Muscle layer of duodenum (tissue), 2 donors: ENCODE measurements around the gene CPSF4.
"Not testable (repeated sequence)": the region's sequence is repeated elsewhere in the genome, so short reads cannot be mapped to it uniquely, and the experiment has no call there.

Source experiments
- H3K27ac ChIP-seq: one replicate; pipeline ENCODE4 v1.7.0; 2013; ENCODE audit warnings: mild to moderate bottlenecking, low read length
- H3K27me3 ChIP-seq: one replicate; pipeline ENCODE4 v1.7.0; 2013; ENCODE audit warnings: low read depth, mild to moderate bottlenecking, control low read depth, low read length
- H3K36me3 ChIP-seq, 2 donors: one replicate each; pipeline ENCODE4 v1.7.0; 2013; ENCODE audit warnings: low read length in 2 of 2, control low read depth in 1 of 2, mild to moderate bottlenecking in 1 of 2; ENCODE audit not compliant: insufficient read depth in 2 of 2, control insufficient read depth in 1 of 2
- H3K4me1 ChIP-seq, 2 donors: one replicate each; pipeline ENCODE4 v1.7.0; 2013; ENCODE audit warnings: low read length in 2 of 2, mild to moderate bottlenecking in 2 of 2, control low read depth in 1 of 2, moderate library complexity in 1 of 2; ENCODE audit not compliant: insufficient read depth in 2 of 2, control insufficient read depth in 1 of 2
- H3K4me3 ChIP-seq, 2 donors: one replicate each; pipeline ENCODE4 v1.7.0; 2013; ENCODE audit warnings: low read length in 2 of 2, low read depth in 1 of 2, mild to moderate bottlenecking in 1 of 2
- H3K9me3 ChIP-seq, 2 donors: one replicate each; pipeline ENCODE4 v1.7.0; 2013; ENCODE audit warnings: low read length in 2 of 2, control low read depth in 1 of 2, mild to moderate bottlenecking in 1 of 2; ENCODE audit not compliant: control insufficient read depth in 1 of 2
- donor health status: healthy.

Gene CPSF4

DNA sequence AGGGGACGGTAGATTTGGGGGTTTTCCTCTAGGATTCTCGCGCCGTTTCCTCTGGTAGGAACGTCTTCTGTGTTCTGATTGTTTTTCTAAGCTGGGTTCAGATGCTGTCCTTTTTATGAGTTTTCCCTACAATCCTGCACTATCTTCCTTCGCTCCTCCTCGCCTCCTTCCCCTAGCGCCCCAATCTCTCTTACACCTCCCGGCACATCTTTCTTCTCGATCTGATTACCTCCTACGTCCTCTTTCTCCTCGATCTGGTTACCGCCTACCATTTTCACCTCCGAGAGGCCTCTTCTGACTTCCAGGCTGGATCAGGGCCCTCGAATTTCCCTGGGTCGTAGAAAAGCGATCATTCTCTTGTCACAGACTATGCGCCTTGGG, 29.6 kb upstream of the CPSF4 start:
- Histone ChIP-seq H3K9me3 (no peaks in the 10 kb centered on the region), H3K27me3 (no peaks in the 10 kb centered on the region), H3K4me1 (peaks cover 12 to 45% of the 10 kb centered on the region in 2 donors), H3K27ac (peak overlapping the region; percentile 95), H3K36me3 (peaks cover 27 to 45% of the 10 kb centered on the region in 2 donors), H3K4me3 (peak overlapping the region; percentile 94 to 99)

GRCh38 chr7:99409806-99410205, 28.9 kb upstream of the CPSF4 start:
- peak overlapping the region; percentile 95 for H3K27ac ChIP-seq

GRCh38 chr7:99410635-99411034, 28.1 kb upstream of the CPSF4 start:
- Histone ChIP-seq H3K9me3 (no peaks in the 10 kb centered on the region), H3K36me3 (peaks cover 22 to 36% of the 10 kb centered on the region in 2 donors), H3K27ac (no peak overlapping the region), H3K4me3 (no peak overlapping the region), H3K4me1 (peaks cover 12 to 30% of the 10 kb centered on the region in 2 donors), H3K27me3 (no peaks in the 10 kb centered on the region)

More at GRCh38 chr7:99409806-99410205, 28.9 kb upstream of the CPSF4 start:
- peaks cover 22 to 39% of the 10 kb centered on the region in 2 donors for H3K36me3 ChIP-seq
- H3K27me3 ChIP-seq = no peaks in the 10 kb centered on the region
- H3K4me3 ChIP-seq = peak overlapping the region; percentile 94 to 99
- H3K9me3 ChIP-seq = no peaks in the 10 kb centered on the region
- H3K4me1 ChIP-seq = peaks cover 12 to 39% of the 10 kb centered on the region in 2 donors

- not testable (repeated sequence) for H3K4me3 ChIP-seq, H3K9me3 ChIP-seq, H3K4me1 ChIP-seq, H3K27ac ChIP-seq, H3K27me3 ChIP-seq
- peaks cover 53 to 70% of the 10 kb centered on the region in 2 donors for H3K36me3 ChIP-seq
Observed at GRCh38 chr7:99415513-99416127, 23.1 kb upstream of the CPSF4 start.

DNA sequence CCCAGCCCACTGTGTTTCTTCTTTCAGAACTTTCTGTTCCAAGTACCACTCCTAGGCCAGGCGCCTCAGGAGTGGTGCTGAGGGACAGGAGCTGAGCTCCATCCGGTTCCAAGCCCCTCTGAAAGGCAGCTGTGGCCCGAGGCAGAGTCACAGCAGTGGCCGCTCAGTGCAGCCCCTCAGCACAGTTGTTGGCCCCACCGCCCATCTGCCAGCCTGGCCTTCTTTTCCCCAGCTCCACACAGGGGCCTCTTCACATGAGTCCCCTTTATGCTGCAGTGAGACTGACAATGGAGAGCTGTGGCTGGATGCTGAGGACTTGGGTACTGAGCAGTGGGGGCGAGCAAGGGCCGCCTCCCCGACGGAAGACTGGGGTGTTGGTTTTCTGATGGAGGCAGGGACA, 20.5 kb upstream of the CPSF4 start:
- Histone ChIP-seq H3K9me3 (no peaks in the 10 kb centered on the region), H3K27ac (no peak overlapping the region), H3K4me1 (no peaks in the 10 kb centered on the region), H3K27me3 (no peaks in the 10 kb centered on the region), H3K4me3 (no peak overlapping the region), H3K36me3 (peaks cover 40 to 68% of the 10 kb centered on the region in 2 donors)

DNA sequence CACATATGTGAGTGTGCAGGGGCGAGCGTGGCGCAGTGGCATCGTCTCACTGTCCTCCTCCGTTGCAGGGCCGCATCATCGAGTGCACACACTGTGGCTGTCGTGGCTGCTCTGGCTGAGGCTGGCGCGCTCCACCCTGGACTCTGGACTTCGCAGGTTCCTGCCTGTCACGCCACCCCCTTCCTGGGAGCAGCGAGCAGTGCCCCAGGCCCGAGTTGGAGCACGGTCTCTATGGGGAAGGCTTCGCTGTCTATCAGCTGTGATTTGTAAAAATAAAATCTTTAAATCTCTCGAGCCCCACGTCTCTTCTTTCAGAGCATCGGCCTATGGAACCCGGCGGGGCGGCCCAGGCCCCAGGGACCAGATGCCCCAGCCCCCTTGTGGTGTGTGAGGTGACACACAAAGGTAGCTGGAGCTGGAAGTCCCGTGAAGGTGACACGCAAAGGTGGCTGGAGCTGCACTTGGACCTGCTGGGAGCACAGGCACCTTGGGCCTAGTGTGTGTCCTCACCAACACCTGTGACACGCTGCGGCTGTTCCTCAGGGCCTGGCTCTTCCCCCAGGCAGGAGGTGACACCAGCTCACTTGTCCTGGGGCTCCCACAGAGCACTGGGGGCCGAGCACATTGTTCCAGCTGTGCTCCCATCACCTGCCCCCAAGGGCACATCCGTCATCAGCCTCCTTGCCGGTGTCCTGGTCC, 19.3 kb upstream of the CPSF4 start:
- Histone ChIP-seq H3K9me3 (no peaks in the 10 kb centered on the region), H3K27me3 (no peaks in the 10 kb centered on the region), H3K4me1 (no peaks in the 10 kb centered on the region), H3K4me3 (no peak overlapping the region), H3K36me3 (peaks cover 44 to 75% of the 10 kb centered on the region in 2 donors), H3K27ac (no peak overlapping the region)

DNA sequence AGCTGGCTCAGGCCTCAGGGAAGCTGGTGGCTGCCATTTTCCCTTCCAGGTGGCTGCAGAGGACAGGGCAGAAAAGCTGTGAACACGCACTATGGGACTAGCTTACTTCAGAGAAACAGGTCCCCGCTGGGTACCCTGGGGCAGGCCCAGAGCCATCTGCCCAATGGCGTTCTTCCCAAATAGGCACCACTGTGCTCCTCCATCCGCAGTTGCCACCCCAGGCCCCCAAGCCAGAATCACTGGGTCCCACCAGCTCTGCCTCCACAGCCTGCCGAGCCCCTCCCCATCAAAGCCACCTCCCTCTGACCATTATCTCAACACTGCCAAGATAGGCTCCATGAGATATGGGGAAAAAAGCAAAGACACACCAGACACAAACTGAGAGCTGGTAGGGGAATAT, 18.5 kb upstream of the CPSF4 start:
- Histone ChIP-seq H3K36me3 (peaks cover 52 to 82% of the 10 kb centered on the region in 2 donors), H3K27ac (no peak overlapping the region), H3K4me1 (no peaks in the 10 kb centered on the region), H3K9me3 (no peaks in the 10 kb centered on the region), H3K27me3 (no peaks in the 10 kb centered on the region), H3K4me3 (no peak overlapping the region)

- Histone ChIP-seq H3K27me3 (no peaks in the 10 kb centered on the region), H3K9me3 (no peaks in the 10 kb centered on the region), H3K4me3 (no peak overlapping the region), H3K4me1 (no peaks in the 10 kb centered on the region), H3K27ac (no peak overlapping the region), H3K36me3 (peaks cover 53 to 85% of the 10 kb centered on the region in 2 donors)
Observed at GRCh38 chr7:99420986-99421385, 17.8 kb upstream of the CPSF4 start.

DNA sequence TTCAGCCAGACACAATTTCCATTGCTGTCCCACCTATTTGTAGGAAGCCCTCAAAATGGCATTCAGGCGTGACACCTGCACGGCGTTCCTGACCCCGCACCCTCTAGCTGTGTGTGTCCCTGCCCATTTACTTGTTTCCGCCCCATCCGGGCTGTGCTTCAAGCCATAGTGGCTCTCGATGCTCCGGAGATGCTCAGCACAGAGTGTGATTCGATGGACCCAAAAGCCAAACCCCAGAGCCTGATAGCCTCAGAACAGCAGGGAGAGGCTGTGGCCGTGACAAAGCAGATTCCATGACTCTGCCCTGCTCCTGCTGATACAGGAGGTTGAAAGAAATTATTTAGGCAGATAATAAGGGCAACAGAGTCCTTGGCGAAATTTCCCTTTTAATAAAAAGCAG, 16.6 kb upstream of the CPSF4 start:
- H3K4me1 ChIP-seq = no peaks in the 10 kb centered on the region
- no peak overlapping the region for H3K4me3 ChIP-seq
- peaks cover 51 to 73% of the 10 kb centered on the region in 2 donors for H3K36me3 ChIP-seq
- no peak overlapping the region for H3K27ac ChIP-seq
- H3K27me3 ChIP-seq = no peaks in the 10 kb centered on the region
- H3K9me3 ChIP-seq = no peaks in the 10 kb centered on the region

GRCh38 chr7:99422625-99423024, 16.1 kb upstream of the CPSF4 start:
- H3K9me3 ChIP-seq = no peaks in the 10 kb centered on the region
- H3K27me3 ChIP-seq = no peaks in the 10 kb centered on the region
- peaks cover 47 to 69% of the 10 kb centered on the region in 2 donors for H3K36me3 ChIP-seq
- no peak overlapping the region for H3K27ac ChIP-seq
- no peaks in the 10 kb centered on the region for H3K4me1 ChIP-seq
- no peak overlapping the region for H3K4me3 ChIP-seq

GRCh38 chr7:99424932-99425730, 13.6 kb upstream of the CPSF4 start:
- Histone ChIP-seq H3K27me3 (no peaks in the 10 kb centered on the region), H3K36me3 (peaks cover 33 to 61% of the 10 kb centered on the region in 2 donors), H3K4me1 (no peaks in the 10 kb centered on the region), H3K4me3 (no peak overlapping the region), H3K9me3 (no peaks in the 10 kb centered on the region), H3K27ac (no peak overlapping the region)
